GM19043 (cell line): ENCODE measurements around the gene KIAA0930.

Source experiments
- ATAC-seq: cut with Tn5 transposase; IDR thresholded peaks from one replicate; pipeline ENCODE4 v1.9.1; 2021; ENCODE audit warnings: low read depth; ENCODE audit not compliant: unreplicated experiment

The KIAA0930 gene

GRCh38 chr22:45185718-45186514 is 54.8 kb downstream of the KIAA0930 start:
- ATAC-seq, result no peak

- no peak for ATAC-seq
Measured at GRCh38 chr22:45183974-45184373, 56.7 kb downstream of the KIAA0930 start.

DNA sequence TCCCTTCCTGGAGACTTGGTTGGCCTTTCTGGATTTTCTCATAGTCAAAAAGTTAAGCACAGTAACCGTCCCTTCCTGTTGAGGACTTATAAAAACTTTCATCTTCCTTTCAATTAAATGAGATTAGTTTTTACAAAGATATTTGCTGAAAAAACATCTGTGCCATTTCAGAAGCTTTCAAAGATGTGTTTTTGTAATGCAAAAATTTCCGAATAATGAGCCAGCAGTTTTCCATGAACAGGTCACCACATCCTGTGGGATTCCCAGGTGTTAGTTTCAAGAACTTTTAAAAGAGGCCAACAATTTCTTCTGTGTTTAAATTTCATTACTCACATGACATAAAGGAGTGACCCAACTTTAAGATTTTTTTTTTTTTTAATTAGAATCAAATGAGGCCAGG is 58.9 kb downstream of the KIAA0930 start:
- no peak for ATAC-seq

- no peak for ATAC-seq
Measured at GRCh38 chr22:45181240-45181639, 59.5 kb downstream of the KIAA0930 start.

GRCh38 chr22:45180146-45180679 is 60.5 kb downstream of the KIAA0930 start:
- no peak for ATAC-seq

DNA sequence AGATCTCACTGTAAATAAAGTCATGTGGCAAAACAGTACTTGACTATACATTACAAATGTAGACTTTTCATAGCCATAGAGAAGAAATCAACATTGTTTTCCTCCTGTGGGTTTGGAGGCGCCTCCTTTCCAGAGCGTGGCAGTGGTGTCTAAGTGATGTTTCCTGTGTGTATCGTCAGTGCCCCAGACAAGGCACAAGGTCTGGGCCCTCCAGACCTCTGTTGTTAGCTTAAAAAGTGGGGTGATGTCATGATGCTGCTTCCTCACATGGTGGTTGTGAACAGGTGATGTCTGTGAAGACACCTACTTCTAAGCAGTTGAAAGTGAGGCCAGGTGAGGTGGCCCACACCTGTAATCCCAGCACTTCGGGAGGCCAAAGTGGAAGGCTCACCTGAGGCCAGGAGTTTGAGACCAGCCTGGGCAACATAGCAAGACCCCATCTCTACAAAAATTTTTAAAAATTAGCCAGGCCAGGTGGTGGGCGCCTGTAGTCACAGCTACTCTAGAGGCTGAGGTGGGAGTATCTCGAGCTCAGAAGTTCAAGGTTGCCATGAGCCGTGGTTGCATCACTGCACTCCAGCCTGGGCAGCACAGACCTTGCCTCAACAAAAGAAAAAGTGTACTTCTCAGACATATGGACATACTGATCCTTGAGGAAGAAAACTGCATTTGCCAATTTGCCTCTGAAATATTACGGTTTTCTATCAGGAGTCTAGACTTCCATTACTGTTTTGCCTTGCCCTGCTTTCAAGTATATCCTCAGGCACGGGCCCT is 61.2 kb downstream of the KIAA0930 start:
- ATAC-seq, result no peak

DNA sequence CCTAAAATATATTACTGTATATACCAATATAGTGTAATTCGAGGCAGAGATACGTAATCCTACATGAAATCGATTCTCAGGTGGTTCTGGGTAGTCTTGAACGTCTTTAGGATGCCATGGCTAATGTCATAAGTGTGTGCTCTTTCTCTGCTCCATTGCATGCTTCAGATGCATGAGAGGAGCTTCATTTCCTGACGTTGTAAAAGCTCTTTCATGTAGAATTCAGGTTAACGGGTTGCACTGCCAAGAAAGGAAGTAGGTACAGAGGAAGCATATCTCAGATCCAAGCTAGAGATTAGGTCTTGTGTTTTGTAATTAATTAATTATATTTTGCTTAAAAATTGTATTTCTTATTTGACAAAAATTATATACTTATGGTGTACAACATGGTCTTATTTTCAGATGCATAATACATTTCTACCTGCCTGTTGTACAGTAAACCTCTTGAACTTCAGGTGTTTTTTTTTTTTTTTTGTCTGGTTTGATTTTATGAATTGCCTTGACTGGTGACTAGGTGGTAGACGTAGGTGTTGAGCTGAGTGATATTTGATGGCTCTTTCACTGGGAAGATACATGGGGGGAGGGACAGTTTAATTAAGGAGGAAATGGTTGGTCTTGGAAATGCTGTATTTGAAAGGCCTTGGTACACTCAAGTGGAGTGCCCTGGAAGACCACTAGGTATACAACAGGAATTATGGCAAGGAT is 67.7 kb downstream of the KIAA0930 start:
- ATAC-seq, result no peak

- no peak for ATAC-seq
Measured at GRCh38 chr22:45171830-45172229, 68.9 kb downstream of the KIAA0930 start.

DNA sequence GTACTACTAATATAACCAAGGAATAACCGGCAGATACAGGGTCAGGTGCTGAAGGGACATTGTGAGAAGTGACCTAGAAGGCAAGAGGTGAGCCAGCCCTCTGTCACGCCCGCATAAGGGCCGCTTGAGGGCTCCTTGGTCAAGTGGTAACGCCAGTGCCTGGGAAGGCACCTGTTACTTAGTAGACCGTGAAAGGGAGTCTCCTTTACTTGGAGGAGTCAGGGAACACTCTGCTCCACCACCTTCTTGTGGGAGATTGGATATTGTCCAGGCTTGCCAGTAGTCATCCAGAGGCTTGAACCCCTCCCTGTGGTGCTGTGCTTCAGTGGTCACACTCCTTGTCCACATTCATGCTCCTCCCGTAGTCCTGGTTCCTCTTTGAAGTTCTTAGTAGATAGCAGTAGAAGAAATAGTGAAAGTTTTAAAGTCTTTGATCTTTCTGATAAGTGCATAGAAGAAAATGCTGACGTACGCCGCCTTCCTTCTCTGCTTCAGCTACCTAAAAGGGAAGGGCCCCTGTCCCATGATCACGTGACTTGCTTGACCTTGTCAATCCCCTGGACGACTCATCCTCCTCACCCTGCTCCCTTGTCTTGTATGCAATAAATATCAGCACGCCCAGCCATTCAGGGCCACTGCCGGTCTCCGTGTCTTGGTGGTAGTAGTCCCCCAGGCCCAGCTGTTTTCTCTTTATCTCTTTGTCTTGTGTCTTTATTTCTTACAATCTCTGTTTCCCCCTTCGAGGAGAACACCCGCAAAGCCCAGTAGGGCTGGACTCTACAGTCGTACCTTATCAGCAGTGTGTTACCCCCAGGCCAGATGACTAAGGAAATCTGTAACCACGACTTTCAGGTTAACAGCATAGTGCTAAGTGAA is 70.9 kb downstream of the KIAA0930 start:
- ATAC-seq, result no peak

DNA sequence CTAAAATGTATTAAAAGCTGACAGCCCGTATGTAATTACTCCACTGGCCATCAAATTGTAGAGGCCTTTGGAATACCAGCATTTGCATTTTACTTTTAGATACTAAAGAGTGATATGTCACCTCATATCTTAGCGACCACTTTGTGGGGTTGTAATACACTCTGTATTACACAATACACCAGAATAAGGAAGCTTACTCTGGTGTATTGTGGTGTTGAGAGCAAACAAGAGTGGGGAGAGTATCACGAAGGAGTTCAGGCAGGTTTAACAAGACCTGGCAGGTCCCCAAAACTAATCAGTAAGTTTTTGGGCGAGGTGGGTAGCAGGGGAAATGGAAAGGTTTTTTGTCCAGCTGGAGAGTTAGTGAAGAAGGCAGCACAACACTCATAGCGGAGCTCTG is 73.8 kb downstream of the KIAA0930 start:
- ATAC-seq, result no peak

DNA sequence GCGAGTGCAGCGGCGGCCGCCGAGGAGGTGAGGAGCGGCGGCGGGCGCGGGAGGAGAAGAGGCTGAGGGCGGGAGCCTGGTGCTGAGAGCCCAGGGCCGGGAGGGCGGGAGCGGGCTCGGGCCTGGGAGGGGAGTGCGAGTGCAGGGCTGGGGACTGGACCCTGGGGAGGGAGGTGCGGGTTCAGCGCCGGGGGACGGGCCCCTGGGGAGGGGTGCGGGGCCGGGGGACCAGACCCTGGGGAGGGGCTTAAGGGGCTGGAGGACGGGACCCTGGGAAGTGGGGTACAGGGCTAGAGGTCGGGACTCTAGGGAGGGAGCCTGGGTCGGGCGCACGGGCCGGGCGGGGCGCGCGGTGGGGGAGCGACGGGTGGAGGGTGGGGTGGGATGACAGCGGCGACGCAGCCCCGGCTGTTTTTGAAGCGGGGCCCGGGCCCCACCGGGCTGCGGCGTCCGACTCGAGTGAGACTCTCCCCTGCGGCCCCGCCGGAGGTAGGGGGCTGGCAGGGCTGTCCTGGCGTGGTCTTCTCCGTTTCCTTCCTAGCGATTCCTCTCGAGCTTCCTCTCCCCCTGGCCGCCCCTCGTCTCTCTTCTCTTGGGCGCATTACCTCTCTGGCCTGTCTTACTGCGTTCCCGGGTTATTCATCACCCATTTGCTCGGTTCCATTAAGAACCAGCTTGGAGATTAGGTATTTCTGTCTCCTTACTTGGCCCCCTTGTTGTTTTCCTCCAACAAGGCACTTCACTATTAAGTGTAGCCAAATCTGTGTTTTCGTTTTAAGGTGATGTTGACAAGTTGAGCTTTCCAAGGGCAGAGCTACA is 76.2 kb downstream of the KIAA0930 start:
- ATAC-seq, result no peak

GRCh38 chr22:45163451-45164269 is 77.0 kb downstream of the KIAA0930 start, which contains the start of gene NUP50:
Gene NUP50 (plus strand): TSS chr22:45163925. CDS start chr22:45168178, 4,253 bp downstream.
- peak; percentile 68 for ATAC-seq

DNA sequence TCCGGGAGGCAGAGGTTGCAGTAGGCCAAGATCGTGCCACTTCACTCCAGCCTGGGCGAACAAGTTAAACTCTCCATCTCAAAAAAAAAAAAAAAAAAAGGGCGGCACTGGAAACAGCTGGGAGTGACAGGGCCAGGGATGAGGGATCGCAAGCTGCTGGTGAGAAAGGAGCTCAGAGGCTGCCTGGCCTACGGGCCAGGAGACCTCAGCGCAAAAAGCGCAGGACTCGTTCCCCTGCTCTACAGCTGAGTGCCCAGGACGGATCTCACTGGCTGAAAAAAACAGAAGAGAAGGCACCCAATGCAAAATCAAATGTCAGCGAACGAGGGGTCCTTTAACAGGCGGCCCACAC is 77.6 kb downstream of the KIAA0930 start:
- no peak for ATAC-seq

DNA sequence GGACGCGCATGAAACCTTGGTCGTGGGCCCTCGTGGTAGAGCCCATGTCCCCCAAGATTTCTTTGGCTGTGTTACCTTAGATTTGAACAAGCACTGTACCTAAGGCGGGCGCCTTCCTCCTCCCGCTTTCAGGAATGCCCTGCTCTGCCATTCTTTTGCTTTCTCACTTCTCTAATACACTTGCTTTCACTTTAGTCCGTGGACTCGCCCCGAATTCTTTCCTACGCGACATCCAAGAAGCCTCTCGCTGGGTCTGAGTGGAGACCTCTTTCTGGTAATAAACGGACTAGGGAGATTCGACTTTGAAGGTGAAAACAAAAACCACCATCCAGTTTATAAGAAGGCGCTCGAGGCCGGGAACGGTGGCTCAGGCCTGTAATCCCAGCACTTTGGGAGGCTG is 78.2 kb downstream of the KIAA0930 start:
- ATAC-seq, result no peak

DNA sequence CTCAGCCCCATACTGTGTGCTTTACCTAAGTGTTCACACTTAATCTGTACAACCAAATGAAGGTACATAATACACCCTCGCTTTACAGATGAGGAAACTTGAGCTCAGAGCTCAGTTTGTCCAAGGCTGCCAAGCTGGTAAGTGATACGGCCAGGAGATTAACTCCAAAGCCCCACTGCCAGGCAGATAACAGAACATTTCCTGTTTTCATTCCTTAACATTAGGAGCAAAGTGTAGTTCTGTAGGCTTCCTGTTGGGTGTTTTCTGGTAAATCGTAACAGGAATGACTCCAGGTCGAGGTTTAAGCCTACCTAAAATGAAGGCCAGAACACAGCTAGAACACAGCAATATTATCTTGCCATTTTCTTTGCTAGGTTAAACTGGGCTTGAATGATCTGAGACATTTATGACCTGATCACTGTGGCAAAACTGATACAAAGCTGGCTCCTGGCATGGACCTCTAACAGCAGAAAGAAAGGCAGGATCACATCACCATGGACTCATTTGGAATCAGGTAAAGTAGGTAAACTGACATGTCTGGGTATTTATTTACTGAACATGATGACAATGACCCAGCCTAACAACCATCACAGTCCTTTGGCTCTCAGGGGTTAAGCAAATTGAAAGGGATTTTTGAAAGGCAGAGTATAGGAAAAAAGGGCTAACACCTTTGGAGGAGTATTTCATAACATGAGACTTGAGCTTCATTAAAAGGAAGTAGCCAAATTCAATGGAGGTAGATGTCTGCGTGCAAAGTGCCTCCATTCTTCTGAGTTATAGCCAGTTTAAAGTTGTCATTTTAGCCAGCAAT is 80.8 kb downstream of the KIAA0930 start:
- ATAC-seq, result no peak

- no peak for ATAC-seq
Measured at GRCh38 chr22:45157907-45158306, 82.8 kb downstream of the KIAA0930 start.

DNA sequence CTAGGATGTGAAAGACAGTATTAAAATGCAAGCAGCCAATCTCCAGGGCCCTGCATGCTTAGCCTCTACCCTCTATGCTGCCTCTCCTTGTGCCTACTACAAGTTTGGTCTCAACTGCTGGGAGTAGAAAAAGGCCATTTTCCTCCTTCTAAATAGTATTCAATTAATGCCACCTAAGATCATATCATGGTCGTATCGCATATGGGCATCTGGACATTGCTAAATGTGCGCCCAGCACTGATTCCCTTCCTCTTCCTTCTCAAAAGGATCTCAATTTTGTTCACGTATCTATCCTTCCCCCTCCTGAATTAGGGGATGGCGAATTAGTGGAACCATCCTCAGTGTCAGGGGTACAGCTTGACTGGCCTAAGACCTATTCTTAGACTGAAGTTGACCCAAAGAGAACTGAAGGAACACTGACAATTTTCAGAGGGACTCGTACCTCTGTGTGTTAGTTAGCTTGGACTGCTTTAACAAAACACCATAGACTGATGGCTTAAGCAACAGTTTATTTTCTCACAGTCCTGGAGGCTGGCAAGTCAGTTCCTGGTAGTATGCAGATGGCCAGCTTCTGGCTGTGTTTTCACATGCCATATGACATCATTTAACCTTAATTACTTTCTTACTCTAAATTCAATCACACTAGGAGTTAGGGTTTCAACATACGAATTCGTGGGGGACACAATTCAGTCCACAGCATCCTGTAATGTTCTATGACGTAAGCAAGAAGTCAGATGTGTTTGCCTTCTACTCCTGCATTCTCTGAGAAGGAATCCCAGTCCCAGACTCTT is 85.4 kb downstream of the KIAA0930 start:
- no peak for ATAC-seq
